Glutamatergic neuron (in vitro differentiated cells): ENCODE data around the gene RCOR3. TPM values are rescaled to one million over a fixed set of nuclear protein-coding genes. Genes with fewer than 3 reads are reported as not detected.

Experiments used
- DNase-seq: peaks from one replicate; pipeline ENCODE4 v3.0.0; 2022
- H3K27ac Mint-ChIP-seq: one replicate; pipeline ENCODE4 v1.8.0; 2020; ENCODE audit warnings: mild to moderate bottlenecking, mixed read lengths, inconsistent platforms; ENCODE audit not compliant: unreplicated experiment
- H3K27me3 Mint-ChIP-seq: one replicate; pipeline ENCODE4 v1.8.0; 2020; ENCODE audit warnings: mild to moderate bottlenecking, moderate library complexity, mixed read lengths, inconsistent platforms; ENCODE audit not compliant: unreplicated experiment
- H3K36me3 Mint-ChIP-seq: one replicate; pipeline ENCODE4 v1.8.0; 2020; ENCODE audit warnings: mild to moderate bottlenecking, mixed read lengths, inconsistent platforms; ENCODE audit not compliant: unreplicated experiment
- H3K4me1 Mint-ChIP-seq: one replicate; pipeline ENCODE4 v1.8.0; 2020; ENCODE audit warnings: mild to moderate bottlenecking, low read depth, mixed read lengths, inconsistent platforms; ENCODE audit not compliant: unreplicated experiment
- H3K4me3 Mint-ChIP-seq: one replicate; pipeline ENCODE4 v1.8.0; 2020; ENCODE audit warnings: mild to moderate bottlenecking, mixed read lengths, inconsistent platforms; ENCODE audit not compliant: unreplicated experiment
- H3K9me3 Mint-ChIP-seq: one replicate; pipeline ENCODE4 v1.8.0; 2020; ENCODE audit warnings: mild to moderate bottlenecking, moderate library complexity, mixed read lengths, inconsistent platforms; ENCODE audit not compliant: unreplicated experiment
- CTCF ChIP-seq: fragments of 200-600 bp; sonication (generic); IDR thresholded peaks from one replicate; pipeline ENCODE4 v1.5.0; 2021; ENCODE audit not compliant: partially characterized antibody, unreplicated experiment
- total RNA-seq: library from RNA; stranded (reverse); fragmentation: NEBNext Ultra II Directional; extraction: Animal tissue kit (Norgen Biotek cat#: 25700); gene quantifications from one replicate; pipeline ENCODE4 v1.2.1, GENCODE V29; 2021; ENCODE audit not compliant: unreplicated experiment

The RCOR3 gene
- total RNA-seq, 1 donor from 2014 or later = 82.1 TPM

GRCh38 chr1:211331011-211331709, 72.0 kb downstream of the RCOR3 start:
- no peak for TF ChIP-seq CTCF
- Mint-ChIP-seq H3K4me1 (peaks cover 9% of the 10 kb centered on the region), H3K36me3 (no peaks in the 10 kb centered on the region), H3K27me3 (peaks cover 2% of the 10 kb centered on the region), H3K27ac (no peak overlapping the region), H3K4me3 (no peak overlapping the region), H3K9me3 (peaks cover 9% of the 10 kb centered on the region)
- DNase-seq = no peak

GRCh38 chr1:211332036-211332616, 73.0 kb downstream of the RCOR3 start:
- no peaks in the 10 kb centered on the region for H3K36me3 Mint-ChIP-seq
- no peak for DNase-seq
- H3K9me3 Mint-ChIP-seq = peaks cover 8% of the 10 kb centered on the region
- H3K27ac Mint-ChIP-seq = no peak overlapping the region
- peaks cover 2% of the 10 kb centered on the region for H3K27me3 Mint-ChIP-seq
- H3K4me3 Mint-ChIP-seq = no peak overlapping the region
- no peak for TF ChIP-seq CTCF
- H3K4me1 Mint-ChIP-seq = peaks cover 12% of the 10 kb centered on the region

- DNase-seq = no peak
- Mint-ChIP-seq H3K27ac (no peak overlapping the region), H3K27me3 (peaks cover 4% of the 10 kb centered on the region), H3K4me3 (no peak overlapping the region), H3K36me3 (no peaks in the 10 kb centered on the region), H3K9me3 (peaks cover 10% of the 10 kb centered on the region), H3K4me1 (peaks cover 19% of the 10 kb centered on the region)
- no peak for TF ChIP-seq CTCF
Observed at GRCh38 chr1:211332830-211333229, 73.7 kb downstream of the RCOR3 start.

- Mint-ChIP-seq H3K27me3 (peaks cover 2% of the 10 kb centered on the region), H3K27ac (no peak overlapping the region), H3K4me1 (peaks cover 15% of the 10 kb centered on the region), H3K9me3 (peaks cover 4% of the 10 kb centered on the region), H3K36me3 (no peaks in the 10 kb centered on the region), H3K4me3 (no peak overlapping the region)
- no peak for DNase-seq
- TF ChIP-seq CTCF = no peak
Observed at GRCh38 chr1:211333906-211334305, 74.7 kb downstream of the RCOR3 start.

GRCh38 chr1:211334986-211335385, 75.8 kb downstream of the RCOR3 start:
- Mint-ChIP-seq H3K36me3 (no peaks in the 10 kb centered on the region), H3K9me3 (peaks cover 4% of the 10 kb centered on the region), H3K27ac (no peak overlapping the region), H3K27me3 (peaks cover 4% of the 10 kb centered on the region), H3K4me1 (peaks cover 15% of the 10 kb centered on the region), H3K4me3 (no peak overlapping the region)
- no peak for DNase-seq
- no peak for TF ChIP-seq CTCF
